GM18868 (cell line): ENCODE measurements around the gene EPB41L3.
"Not testable (repeated sequence)": the region's sequence is repeated elsewhere in the genome, so short reads cannot be mapped to it uniquely, and the experiment has no call there.

Experiments
- ATAC-seq: cut with Tn5 transposase; IDR thresholded peaks from one replicate; pipeline ENCODE4 v1.9.1; 2021; ENCODE audit warnings: mild to moderate bottlenecking, moderate library complexity; ENCODE audit not compliant: unreplicated experiment

EPB41L3 gene

DNA sequence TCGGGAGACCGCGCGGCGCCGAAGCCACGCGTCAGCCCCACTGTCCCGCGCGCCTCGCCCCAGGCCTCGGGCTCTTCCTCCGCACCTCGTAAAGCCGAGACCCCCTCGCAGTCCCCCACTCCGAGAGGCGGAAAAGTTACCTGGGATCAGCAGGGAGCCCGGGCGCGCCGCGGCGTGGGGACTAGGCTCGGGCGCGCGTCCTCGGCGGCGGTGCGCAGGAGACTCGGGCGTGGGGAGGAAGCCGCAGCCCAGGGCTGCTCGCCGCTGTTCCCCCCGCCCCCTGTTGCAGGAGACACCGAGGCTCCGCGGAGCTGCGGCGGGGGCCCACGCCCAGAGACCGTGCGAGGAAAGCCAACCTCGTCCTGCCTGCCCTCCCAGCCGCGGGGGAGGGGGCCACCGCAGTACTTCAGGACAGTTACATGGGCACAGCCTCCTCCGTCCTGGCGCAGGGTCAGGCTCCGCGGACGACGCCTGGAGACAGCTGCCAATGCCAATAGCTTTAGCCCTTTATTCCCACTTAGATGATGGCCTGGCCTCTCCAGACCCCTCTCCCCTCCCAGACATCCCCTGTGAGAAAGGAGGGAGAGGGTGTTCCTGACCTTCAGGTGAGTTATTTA lies at the start of gene EPB41L3:
EPB41L3 (minus strand) TSS at position 225 of the 617 bp plus-strand sequence. CDS start 54,814 bp downstream, outside the sequence.
- no peak for ATAC-seq

DNA sequence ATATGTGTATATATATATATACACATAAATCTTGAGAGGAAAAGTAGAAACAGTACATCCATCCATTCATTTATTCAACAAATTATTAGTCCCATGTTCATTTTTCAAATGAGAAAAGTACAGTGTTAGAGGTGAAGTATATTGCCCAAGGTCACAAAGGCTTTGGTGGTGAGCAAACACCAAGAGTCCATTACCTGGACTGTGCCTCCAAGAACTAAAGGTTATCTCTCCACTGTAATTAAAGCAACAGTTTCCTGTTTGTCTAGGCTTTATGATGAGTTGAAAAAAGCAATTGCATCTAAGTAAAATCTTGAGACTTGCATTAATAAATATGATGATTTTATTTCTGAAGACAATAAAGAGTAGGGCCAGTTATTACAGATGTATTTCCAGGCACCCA lies 44.7 kb upstream of the EPB41L3 start:
- ATAC-seq = no peak

DNA sequence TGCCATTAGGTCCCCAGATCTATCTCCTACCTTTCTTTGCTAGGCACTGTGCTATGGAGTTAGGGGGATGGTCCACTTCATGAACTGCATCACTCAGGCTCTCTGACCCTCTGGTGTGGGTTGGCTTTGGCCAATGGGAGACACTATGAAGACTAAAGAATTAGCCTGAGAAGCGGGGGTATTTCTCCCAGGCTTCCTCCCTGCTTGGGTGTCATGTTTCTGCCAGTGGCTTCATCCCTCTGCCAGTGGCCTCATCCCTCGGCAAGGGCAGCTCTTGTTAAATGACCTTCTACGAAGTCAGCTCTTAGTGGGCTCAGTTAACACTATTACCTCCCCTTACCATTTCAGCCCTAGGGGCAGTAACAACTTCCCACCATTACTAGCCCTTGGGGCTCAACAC lies 41.9 kb upstream of the EPB41L3 start:
- ATAC-seq = no peak

DNA sequence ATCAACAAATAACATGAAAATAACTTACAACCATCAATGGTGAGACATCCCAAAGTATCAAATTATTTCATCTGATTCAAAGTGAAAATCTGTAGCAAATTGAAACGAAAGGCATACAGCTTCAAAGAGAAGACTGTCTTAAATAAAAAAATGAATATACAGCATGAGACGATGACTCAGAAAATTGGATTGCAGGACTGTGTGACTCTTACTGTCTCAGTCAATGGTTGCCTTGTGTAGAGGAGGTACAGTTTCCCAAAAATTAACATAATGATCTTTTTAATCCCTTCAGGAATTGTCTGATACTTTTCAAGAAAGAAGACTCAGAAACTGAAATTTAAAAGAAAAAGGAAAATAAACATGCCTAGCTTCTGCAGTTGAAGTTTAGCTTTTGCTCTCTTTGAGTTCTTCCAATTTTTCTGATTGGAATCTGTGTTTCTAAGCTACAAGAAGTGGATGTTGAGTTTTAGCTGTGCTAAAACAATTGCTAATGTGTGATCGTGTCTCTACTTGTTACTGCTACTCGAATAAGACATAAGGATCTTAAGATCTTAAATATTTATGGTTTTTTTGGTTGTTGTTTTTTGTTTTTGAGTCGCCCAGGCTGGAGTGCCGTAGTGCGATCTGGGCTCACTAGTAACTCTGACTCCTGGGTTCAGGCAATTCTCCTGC lies 41.1 kb upstream of the EPB41L3 start:
- no peak for ATAC-seq

DNA sequence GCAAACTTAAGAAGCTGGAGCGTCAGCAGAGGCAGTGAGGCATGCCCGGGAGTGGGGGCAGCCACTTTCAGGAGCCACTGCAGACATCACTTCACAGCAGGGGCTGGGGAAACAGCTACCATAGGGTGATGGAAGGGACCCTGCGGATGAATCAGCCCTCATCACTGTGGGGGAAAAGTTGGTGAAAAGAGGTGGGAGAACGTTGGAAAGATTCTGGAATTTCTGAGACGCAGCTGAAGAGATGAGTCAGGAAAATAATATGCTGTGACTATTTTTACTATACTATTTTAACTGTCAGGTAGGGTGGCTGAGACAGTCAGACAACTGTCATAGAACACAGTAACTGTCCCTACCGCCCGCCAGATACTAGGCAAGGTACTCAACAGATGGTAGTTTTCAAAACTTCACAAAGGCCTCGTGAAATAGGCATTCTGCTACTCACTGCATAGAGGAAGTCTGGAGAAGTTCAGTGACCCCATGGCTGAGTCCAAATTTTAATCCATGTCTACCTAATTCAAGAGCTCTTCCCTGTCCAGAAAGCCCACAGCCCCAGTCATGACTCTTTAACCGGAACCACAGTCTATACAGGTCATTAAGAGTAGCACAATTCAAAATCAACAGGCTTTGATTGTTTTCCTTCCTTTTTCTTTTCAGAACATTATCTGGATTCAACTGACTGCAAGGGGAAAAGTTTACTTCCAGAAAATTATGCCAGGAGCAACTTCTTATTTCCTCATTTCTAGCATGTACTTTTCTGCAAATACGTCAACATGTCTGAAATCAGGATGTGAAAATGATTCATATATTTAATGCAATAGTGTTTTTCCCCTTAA lies 39.3 kb upstream of the EPB41L3 start:
- no peak for ATAC-seq

DNA sequence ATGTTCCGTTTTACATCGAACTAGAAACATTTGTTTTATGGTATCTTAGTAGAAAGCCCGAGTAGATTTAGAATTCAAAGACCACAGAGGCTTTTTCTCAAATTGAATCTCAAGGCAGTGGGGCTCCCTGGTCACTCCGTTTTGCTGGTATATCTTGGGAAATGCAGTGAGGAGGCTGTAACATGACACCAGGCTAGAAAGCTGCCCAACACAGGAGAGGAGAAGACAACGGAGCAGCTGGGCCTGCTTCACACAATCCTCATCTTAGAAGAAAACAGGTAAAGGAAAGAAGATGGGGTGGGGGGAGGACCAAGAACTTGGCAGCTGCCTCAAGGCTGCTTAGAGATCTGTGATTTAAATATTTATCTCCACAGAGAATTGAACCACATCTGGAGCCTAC lies 38.3 kb upstream of the EPB41L3 start:
- ATAC-seq = no peak

DNA sequence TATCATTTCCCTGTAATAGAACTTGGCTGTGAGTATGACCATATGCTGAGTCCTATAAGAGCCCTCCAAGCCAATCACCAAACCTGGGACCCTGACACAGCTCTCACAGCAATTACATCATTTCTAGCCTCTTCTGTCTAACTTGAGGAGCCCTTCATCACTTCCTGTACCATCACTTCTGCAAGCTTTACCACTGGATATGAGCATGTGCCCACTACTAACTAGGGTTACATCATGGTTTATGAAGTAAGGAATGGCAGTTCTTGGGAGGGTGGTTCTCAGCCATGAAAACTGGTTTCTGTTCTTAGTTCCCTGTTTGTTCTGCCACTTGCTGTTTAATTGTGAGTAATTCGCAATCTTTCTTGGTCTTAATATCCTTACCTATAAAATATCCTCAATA lies 31.0 kb upstream of the EPB41L3 start:
- ATAC-seq = no peak

DNA sequence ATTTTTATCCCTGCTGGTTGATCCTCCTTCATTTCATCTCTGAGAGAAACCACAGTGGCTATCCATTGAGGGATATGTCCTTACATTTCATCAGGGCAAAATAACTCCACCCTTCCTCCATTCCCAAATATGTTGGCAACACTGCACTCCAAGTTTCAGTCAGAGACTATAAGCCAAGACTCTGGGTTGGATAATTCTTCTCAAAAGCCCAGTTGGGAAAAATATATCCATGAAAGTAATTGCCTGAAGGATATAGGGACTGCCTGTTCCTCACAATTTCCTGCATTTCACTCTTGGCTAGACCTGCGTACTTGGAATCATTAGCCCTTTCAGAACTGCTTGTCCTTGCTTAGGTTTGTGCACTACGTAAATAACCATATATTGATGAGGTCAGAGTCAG lies 27.9 kb upstream of the EPB41L3 start:
- no peak for ATAC-seq

DNA sequence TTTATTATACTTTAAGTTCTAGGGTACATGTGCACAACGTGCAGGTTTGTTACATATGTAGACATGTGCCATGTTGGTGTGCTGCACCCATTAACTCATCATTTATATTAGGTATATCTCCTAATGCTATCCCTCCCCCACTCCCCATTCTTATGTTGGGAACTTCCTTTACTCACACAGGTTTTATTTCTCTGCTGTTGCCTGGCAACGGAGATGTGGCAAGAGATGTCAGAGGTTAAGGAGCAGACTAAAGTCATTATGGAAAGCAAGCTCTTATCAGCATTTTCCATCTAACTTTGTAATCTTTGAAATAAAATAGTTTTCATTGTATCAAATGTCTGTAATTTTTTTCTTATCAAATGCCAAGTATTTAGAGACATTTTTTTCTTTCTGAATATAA lies 26.8 kb upstream of the EPB41L3 start:
- not testable (repeated sequence) for ATAC-seq

DNA sequence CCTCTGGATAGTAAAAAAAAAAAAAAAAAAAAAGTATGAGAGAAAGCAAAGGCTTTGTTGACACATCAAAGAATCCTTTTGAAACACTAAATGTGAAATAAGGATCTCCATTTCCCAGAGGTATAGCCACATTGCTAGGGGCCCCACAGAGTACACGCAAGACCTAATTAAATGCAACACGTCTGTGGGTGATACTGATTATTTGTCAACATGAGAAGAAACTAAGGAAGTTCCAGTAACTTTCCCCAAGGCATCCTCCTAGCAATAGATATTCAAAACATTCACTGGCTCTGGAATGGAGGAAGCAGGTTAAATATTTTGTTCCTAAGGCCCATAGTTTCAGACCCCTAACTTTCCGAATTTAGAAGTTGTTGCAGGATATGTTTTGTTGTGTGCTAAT lies 24.6 kb upstream of the EPB41L3 start:
- ATAC-seq = no peak

DNA sequence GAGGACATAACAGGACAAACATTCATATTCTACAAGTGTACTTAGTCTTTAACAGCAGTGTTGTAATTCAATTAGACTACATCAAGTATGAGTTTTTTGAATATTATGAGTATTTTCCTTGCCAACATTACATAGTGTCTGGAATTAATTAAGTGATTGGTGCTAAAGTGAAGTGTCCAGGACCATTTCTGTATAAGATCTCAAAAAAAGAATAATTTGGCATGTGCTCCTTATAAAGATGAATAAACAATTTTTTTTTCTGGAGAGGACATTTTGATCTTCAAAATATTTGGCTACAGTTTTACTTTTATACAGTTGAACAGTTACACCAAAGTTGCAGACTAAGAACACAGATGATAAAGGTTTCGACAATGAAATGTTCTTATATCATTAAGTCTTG lies 15.1 kb upstream of the EPB41L3 start:
- ATAC-seq = no peak

DNA sequence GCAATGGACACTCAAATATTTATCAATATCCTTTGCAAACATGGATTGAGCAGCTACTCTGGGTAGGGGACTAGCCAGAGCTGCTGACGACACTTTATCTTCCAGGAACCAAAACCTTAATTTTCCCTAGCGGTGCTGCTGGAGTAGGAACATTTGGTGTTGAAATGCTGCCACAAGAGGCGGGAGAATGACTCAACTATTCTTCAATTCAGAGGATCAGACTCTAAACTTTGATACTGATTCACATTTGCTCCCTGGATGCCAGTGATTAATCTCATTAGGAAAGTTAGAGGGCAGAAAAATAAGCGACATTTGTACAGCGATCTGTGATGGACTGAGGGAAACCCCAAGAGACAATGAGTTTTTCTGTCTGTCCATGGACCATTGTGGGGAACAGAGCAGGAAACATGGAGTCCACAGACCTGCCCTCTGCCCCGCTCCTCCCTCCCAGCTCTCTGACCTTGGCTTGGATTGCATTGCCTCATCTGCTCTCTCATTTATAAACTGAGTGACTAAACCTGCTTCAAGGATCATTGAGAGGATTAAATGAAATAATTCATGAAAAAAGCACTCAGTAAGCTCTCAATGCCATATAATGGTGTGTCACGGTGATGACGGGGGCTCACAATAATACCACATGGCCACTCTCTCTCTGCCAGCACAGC lies 12.6 kb upstream of the EPB41L3 start:
- ATAC-seq = no peak

DNA sequence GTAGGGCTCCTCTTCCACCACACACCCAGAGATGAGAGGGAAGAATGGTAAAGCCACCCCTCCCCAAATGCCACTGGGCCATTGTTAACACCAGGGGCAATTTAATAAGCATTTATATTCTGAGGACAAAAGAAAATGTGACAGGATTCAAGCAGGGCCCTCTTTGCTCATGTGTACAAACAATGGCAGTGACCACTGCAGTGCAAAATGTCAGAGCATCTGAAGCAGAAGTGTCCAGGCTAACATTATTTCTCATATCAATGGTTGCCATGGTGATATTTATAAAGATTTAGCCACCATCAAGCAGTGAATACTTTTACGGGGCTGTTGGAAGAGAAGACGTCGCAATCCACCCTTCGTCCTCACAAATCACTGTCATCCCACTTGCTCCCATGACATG lies 10.8 kb upstream of the EPB41L3 start:
- no peak for ATAC-seq

DNA sequence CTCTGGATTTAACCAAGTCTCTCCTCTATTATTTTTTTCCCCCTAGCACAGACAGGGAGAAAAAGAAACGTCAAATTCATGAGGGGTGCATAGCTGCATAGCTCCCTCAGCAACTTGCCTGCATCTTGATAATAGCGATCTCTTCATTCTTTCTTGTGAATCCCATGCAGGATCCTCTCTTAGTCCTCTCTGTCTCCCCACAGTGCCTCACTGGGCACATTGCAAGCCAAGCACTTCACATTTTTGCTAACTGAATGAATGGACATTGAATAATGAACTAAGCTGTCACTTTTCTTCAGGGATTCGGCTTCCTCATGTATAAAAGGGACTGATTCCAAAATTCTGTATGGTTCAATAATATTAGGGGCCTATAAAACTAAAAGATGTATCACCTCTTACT lies 2.9 kb upstream of the EPB41L3 start:
- ATAC-seq = no peak

DNA sequence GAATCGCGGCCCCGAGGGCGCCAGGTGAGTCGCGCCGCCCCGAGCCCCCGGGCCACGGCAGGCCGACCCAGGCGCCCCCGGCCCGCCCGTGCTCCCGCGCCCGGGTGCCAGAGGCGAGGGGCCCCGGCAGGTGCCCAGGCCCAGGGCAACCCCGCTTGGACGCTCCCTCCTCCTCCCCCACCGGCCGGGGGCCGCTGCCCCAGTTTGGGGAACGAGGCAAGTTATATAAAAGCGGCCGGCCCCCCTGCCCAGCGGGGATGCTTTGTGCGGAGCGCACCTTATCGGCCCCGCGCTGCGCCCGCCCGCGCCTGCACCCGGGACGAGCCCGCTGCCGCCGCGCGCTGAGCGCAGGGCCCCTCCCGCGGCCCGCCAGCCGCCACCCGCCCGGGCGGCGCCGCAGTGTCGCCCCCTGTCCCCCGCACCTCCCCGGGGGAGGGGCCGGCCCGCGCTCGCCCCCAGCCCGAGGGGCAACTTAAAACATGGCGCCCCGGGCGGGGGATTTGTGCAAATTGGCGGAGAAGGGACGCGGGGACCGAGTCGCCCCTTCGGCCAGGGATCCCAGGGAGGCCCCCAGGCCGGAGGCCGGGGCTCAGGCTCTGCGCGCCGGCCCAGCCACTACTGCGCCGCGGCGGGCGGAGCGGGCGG lies 639 bp downstream of the EPB41L3 start:
- no peak for ATAC-seq

DNA sequence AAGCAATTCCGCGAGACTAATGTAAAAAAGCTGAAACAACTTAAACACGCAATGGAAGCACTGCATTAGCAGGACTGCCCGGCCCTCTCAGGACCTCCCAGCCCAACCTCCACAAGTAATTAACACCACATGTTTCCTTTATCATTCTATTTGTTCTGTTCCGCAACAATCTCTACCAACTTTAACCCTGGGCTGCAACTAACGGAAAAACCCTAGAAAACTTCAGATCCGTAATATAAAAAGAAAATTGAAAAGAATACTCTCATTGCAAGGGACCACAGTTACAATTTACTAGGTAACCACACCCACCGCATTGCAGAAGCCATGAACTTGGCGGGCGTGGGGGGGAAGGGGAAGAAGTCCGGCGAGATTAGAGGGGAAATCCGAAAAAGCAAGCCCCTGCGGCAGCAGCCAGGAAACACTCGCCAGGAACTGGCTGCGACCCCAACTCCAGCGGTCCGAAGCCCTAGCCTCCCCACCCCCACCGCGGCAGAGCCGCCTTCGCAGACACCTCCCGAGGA lies 1.2 kb downstream of the EPB41L3 start:
- no peak for ATAC-seq

DNA sequence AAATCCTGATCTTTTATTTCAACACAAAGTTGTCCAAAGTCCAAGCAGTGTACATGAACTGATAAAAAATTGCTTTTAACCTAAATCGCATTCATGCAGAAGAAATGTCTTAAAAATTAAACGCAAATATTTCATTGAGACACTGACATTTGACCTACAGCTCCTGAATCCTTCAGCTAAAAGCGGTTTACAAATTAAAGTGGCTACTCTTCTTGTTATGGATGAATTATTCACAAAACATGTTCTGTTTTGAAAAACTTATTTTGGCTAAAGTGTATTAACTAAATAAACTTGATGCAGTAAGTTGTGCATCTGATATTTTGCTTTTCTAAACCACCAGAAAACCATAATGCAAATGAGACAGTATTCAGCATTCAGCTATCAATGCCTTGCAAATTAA lies 2.2 kb downstream of the EPB41L3 start:
- ATAC-seq = no peak

DNA sequence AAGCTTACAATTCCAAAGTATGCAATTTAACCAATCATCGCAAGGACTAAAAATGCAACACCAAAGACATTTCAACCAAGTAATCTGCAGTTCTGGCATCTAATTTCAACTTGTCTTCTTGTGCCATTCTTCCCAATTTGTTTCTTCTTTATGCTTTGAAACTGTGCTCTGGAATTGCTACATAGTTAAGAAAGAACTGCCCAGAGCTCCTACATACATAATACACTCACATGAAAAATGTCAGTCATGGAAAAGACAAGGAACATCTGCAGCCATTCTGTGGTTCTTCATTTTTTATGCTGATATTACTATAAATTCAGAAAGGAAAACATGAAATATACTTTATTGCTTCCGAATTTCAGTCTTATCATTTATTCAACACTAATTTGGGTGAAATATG lies 4.4 kb downstream of the EPB41L3 start:
- ATAC-seq = no peak

DNA sequence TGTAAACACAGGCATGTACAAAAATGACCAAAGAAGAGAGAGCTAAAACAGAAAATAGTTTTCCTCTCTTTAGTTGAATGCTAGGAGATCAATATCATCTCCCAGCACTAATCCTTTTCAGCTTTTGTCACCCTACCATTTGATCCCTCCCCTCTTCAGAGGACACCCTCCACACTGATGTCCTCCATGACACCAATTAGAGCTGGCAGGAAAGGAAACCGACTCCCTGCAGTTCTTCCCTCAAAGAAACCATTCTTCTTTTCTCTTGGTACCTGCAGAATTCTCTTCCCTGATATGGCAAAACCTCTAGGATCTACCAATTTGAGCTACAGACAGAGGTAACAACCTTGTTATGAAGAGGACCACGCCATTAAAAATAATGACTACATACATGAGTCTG lies 5.3 kb downstream of the EPB41L3 start:
- ATAC-seq = no peak

DNA sequence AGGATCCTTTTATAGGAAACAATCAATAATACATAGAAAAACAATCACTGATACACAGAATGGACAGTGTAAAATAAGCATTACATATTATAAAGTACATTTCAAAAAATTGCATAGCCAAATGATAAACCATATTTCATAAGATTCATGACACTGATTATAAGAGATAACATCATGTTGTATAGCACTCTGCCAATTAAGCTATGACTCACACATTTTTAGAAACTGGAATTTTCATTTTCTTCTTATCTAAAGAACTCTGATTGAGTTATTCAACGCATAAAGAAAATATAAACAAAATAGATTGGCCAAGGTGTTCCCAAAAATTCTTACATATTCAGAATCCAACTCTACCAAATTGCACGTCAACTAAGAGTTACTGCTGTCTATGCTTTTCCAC lies 5.9 kb downstream of the EPB41L3 start:
- ATAC-seq = no peak

DNA sequence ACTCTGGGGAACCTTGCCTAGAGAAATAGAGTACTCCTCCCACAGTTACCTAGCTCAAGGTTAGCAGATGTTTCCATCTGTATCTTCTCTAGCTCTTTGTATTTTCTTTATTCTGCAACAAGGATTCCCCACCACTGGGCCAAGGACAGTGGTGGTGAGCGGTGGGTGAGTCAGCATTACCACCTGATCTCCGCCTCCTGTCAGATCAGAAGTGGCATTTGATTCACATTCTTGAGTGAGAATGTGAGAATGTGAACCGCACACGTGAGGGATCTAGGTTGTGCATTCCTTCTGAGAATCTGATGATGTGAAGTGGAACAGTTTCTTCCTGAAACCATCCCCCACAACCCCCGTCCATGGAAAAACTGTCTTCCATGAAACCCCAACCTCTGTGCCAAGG lies 9.0 kb downstream of the EPB41L3 start:
- ATAC-seq = no peak
